Panc1 (cell line): ENCODE data around the gene DSCAML1.

ENCODE experiments used
- POLR2AphosphoS5 ChIP-seq: IDR thresholded peaks from 2 replicates; pipeline ENCODE4 v1.6.1; 2012; ENCODE audit warnings: mild to moderate bottlenecking, low read depth, low read length, moderate library complexity
- SIN3A ChIP-seq: IDR thresholded peaks from 2 replicates; pipeline ENCODE4 v1.6.1; 2012; ENCODE audit warnings: low read depth, mild to moderate bottlenecking, low read length, moderate library complexity, borderline replicate concordance; ENCODE audit not compliant: insufficient read depth
- TCF7L2 ChIP-seq: IDR thresholded peaks from 2 replicates; pipeline ENCODE4 v1.6.1; 2011; ENCODE audit warnings: mild to moderate bottlenecking, low read depth, low read length, inconsistent platforms
- TF ChIP-seq, protein P1 (sequence below): fragments of 450-650 bp; IDR thresholded peaks from 2 replicates; pipeline ENCODE4 v1.5.1; 2017; ENCODE audit warnings: mild to moderate bottlenecking
- TF ChIP-seq, protein P2 (sequence below), 2 experiments: IDR thresholded peaks; 2 replicates each; pipeline ENCODE4 v1.6.1; 2011 to 2012; ENCODE audit warnings: low read depth in 2 of 2, control low read depth in 1 of 2, low read length in 1 of 2, mild to moderate bottlenecking in 1 of 2, moderate library complexity in 1 of 2; ENCODE audit not compliant: insufficient read depth in 1 of 2

DNA sequence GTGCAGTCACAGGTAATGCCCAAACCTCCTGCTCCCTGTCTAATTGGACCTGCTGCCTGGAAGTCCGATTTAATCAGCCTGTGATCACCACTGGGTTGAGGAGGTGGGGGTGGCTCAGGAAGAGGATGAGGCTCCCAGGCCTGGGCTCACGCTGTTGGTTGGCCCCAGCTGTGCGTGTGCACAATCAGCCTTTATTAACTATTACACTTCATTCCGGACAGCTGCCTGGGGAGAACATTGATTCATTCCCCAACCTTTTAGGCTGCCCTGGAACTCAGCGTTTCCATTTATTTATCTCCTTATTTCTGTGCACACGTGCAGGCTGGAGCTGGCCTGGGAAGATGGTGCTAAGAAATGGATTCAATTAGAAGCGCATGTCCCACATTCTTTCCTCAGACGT is 123.4 kb downstream of the DSCAML1 start:
- TF ChIP-seq, protein P1, sequence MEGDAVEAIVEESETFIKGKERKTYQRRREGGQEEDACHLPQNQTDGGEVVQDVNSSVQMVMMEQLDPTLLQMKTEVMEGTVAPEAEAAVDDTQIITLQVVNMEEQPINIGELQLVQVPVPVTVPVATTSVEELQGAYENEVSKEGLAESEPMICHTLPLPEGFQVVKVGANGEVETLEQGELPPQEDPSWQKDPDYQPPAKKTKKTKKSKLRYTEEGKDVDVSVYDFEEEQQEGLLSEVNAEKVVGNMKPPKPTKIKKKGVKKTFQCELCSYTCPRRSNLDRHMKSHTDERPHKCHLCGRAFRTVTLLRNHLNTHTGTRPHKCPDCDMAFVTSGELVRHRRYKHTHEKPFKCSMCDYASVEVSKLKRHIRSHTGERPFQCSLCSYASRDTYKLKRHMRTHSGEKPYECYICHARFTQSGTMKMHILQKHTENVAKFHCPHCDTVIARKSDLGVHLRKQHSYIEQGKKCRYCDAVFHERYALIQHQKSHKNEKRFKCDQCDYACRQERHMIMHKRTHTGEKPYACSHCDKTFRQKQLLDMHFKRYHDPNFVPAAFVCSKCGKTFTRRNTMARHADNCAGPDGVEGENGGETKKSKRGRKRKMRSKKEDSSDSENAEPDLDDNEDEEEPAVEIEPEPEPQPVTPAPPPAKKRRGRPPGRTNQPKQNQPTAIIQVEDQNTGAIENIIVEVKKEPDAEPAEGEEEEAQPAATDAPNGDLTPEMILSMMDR: no peak
- TF ChIP-seq POLR2AphosphoS5: no peak
- no peak for TF ChIP-seq SIN3A
- TF ChIP-seq, protein P2, sequence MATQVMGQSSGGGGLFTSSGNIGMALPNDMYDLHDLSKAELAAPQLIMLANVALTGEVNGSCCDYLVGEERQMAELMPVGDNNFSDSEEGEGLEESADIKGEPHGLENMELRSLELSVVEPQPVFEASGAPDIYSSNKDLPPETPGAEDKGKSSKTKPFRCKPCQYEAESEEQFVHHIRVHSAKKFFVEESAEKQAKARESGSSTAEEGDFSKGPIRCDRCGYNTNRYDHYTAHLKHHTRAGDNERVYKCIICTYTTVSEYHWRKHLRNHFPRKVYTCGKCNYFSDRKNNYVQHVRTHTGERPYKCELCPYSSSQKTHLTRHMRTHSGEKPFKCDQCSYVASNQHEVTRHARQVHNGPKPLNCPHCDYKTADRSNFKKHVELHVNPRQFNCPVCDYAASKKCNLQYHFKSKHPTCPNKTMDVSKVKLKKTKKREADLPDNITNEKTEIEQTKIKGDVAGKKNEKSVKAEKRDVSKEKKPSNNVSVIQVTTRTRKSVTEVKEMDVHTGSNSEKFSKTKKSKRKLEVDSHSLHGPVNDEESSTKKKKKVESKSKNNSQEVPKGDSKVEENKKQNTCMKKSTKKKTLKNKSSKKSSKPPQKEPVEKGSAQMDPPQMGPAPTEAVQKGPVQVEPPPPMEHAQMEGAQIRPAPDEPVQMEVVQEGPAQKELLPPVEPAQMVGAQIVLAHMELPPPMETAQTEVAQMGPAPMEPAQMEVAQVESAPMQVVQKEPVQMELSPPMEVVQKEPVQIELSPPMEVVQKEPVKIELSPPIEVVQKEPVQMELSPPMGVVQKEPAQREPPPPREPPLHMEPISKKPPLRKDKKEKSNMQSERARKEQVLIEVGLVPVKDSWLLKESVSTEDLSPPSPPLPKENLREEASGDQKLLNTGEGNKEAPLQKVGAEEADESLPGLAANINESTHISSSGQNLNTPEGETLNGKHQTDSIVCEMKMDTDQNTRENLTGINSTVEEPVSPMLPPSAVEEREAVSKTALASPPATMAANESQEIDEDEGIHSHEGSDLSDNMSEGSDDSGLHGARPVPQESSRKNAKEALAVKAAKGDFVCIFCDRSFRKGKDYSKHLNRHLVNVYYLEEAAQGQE (IDR thresholded peaks at IDR 0.05; ENCODE audit: insufficient read depth in 1 of 2, low read depth in 2 of 2, low read length in 1 of 2): no peak
- no peak for TF ChIP-seq TCF7L2
